Adrenal gland (tissue), 12 donors: ENCODE data around the gene CCDC9B. TPM values are rescaled to one million over a fixed set of nuclear protein-coding genes. Genes with fewer than 3 reads are reported as not detected.

Experiments
- DNase-seq, 7 donors: peaks; one replicate each; pipeline ENCODE4 v3.0.0-alpha.2; 2019 to 2020
- H3K27ac ChIP-seq, 5 donors: fragments of 200-600 bp; sonication (generic) in 4 of 5; 1 replicate in 3 of 5; 2 replicates in 2 of 5; pipeline versions ENCODE4 v1.5.1 to v1.8.0; 2016 to 2020; ENCODE audit warnings: mild to moderate bottlenecking in 1 of 5
- H3K27me3 ChIP-seq: fragments of 200-600 bp; 2 replicates; pipeline ENCODE4 v1.8.0; 2021
- H3K36me3 ChIP-seq, 2 donors: fragments of 200-600 bp; replicated peaks in 1 of 2; 1 replicate in 1 of 2; 2 replicates in 1 of 2; pipeline versions ENCODE4 v1.5.1 to v1.8.0; 2018 to 2022
- H3K4me1 ChIP-seq, 2 donors: fragments of 200-600 bp; replicated peaks in 1 of 2; 1 replicate in 1 of 2; 2 replicates in 1 of 2; pipeline versions ENCODE4 v1.5.1 to v1.8.0; 2018 to 2021
- H3K4me3 ChIP-seq, 4 donors: fragments of 200-600 bp; sonication (generic) in 3 of 4; one replicate each; pipeline ENCODE4 v1.5.1; 2016 to 2018
- H3K9me3 ChIP-seq, 3 donors: fragments of 200-600 bp; sonication (generic) in 1 of 3; replicated peaks in 1 of 3; 1 replicate in 2 of 3; 2 replicates in 1 of 3; pipeline versions ENCODE4 v1.5.1 to v1.8.0; 2016 to 2021
- CTCF ChIP-seq, 6 experiments: fragments of 450-650 bp in 4 of 6; fragments of 200-600 bp in 2 of 6; sonication (generic) in 1 of 6; IDR thresholded peaks; 1 replicate in 5 of 6; 2 replicates in 1 of 6; pipeline versions ENCODE4 v1.5.1 to v1.8.0; 2016 to 2021; ENCODE audit warnings: antibody characterized with exemption in 6 of 6, mild to moderate bottlenecking in 2 of 6, moderate library complexity in 1 of 6
- POLR2A ChIP-seq, 2 donors: fragments of 450-650 bp; IDR thresholded peaks; one replicate each; pipeline ENCODE4 v1.6.1; 2017; ENCODE audit warnings: antibody characterized with exemption in 2 of 2, mild to moderate bottlenecking in 2 of 2, moderate library complexity in 1 of 2
- WGBS, 4 donors: extraction: QIAGEN DNeasy Blood & Tissue Kit in 2 of 4; methylation state at CpG; one replicate each; pipeline versions ENCODE4 v1.1.5 to v1.1.7; 2013 to 2017; 5-methylcytosine and 5-hydroxymethylcytosine counted together
- intact Hi-C, 2 donors: fragments of 100-400 bp; cut with DNase I; formaldehyde crosslinking; loops; one replicate each; pipeline versions ENCODE4 v1.14.1 to v1.15.0; 2022 to 2023
- polyA plus RNA-seq, 3 donors: library from polyadenylated mRNA; stranded (reverse); fragments of 200-250 nt in 2 of 3; fragments of 350-450 nt in 1 of 3; fragmentation: Illumina TruSeq in 1 of 3; extraction: RNeasy Lipid Tissue Mini Kit (QIAGEN cat#74804) in 1 of 3; gene quantifications; one replicate each; pipeline ENCODE4 v1.2.3, GENCODE V29; 2013 to 2014
- total RNA-seq, 9 donors: library from RNA; depleted of rRNA in 4 of 9; stranded (reverse); fragments of >200 nt in 4 of 9; fragments of 120-200 nt in 1 of 9; fragmentation: NEBNext Ultra II Directional in 1 of 9; extraction: Animal tissue kit (Norgen Biotek cat#: 25700) in 1 of 9; gene quantifications; one replicate each; pipeline versions ENCODE4 v1.1.0 to v1.2.4, GENCODE V29; 2013 to 2023
- donor health status: healthy with polysubstance abuse.
- donor health status: Bipolar disorder and iron deficiency.
- donor health status: DM: yes; HTN: yes; CAD: no.
- donor health status: DM: no; HTN: no; CAD: no.
- donor health status: DM: no; HTN: no; CAD: no.
- donor health status: DM: yes; HTN: yes; CAD: no.

The CCDC9B gene
- total and polyA plus RNA-seq, 12 donors, result 0.72 to 41.0 (median 10.8) TPM

GRCh38 chr15:40285151-40285550, 55.6 kb downstream of the CCDC9B start:
- Histone ChIP-seq H3K4me3 (no peak overlapping the region), H3K27ac (no peak overlapping the region), H3K36me3 (no peaks in the 10 kb centered on the region), H3K27me3 (peaks cover 36% of the 10 kb centered on the region), H3K4me1 (peaks cover 14 to 15% of the 10 kb centered on the region in 2 donors), H3K9me3 (no peaks in the 10 kb centered on the region)
- DNase-seq, result no peak
- TF ChIP-seq CTCF (IDR thresholded peaks at IDR 0.05) (no peak), POLR2A (IDR thresholded peaks at IDR 0.05) (no peak)
- WGBS, 4 donors, result 74 to 81% (median 78%) methylated on average over 4 of the region's 4 CpGs
- intact Hi-C loops, result no loop called here

- 30 to 51% (median 37%) methylated on average over 14 to 33 of the region's 33 CpGs for WGBS, 4 donors
- H3K4me1 ChIP-seq, result peaks cover 14 to 15% of the 10 kb centered on the region in 2 donors
- H3K27ac ChIP-seq, result no peak overlapping the region
- H3K4me3 ChIP-seq, result no peak overlapping the region
- DNase-seq, result no peak
- peaks cover 45% of the 10 kb centered on the region for H3K27me3 ChIP-seq
- no peaks in the 10 kb centered on the region for H3K36me3 ChIP-seq
- intact Hi-C loops, result loop anchor here (5.0 kb wide), 2 partner anchors 139 to 144 kb away; no protein-coding TSS in a partner anchor
- no peak for TF ChIP-seq CTCF (IDR thresholded peaks at IDR 0.05)
- no peak for TF ChIP-seq POLR2A (IDR thresholded peaks at IDR 0.05)
- H3K9me3 ChIP-seq, result no peaks in the 10 kb centered on the region
These were observed 57.0 kb downstream of the CCDC9B start for GRCh38 chr15:40283615-40284300.

GRCh38 chr15:40282869-40283614, 57.7 kb downstream of the CCDC9B start, which contains the start of gene ANKRD63:
TSS of gene ANKRD63 (minus strand) at chr15:40283064. CDS start at chr15:40282586, 478 bp downstream.
- 2 to 5% (median 3%) methylated on average over 25 to 76 of the region's 76 CpGs for WGBS, 4 donors
- intact Hi-C loops, result loop anchor here (5.0 kb wide), 2 partner anchors 139 to 144 kb away; no protein-coding TSS in a partner anchor
- no peak for DNase-seq
- H3K4me3 ChIP-seq, result peak within 1 kb of the TSS in 1 of 4 donors; percentile 50
- peaks cover 47% of the 10 kb centered on the region for H3K27me3 ChIP-seq
- H3K9me3 ChIP-seq, result no peaks in the 10 kb centered on the region
- no peak for TF ChIP-seq POLR2A (IDR thresholded peaks at IDR 0.05)
- no peak for TF ChIP-seq CTCF (IDR thresholded peaks at IDR 0.05)
- H3K4me1 ChIP-seq, result peaks cover 14 to 15% of the 10 kb centered on the region in 2 donors
- no peak within 1 kb of the TSS for H3K27ac ChIP-seq
- no peaks in the 10 kb centered on the region for H3K36me3 ChIP-seq

- intact Hi-C loops, result loop anchor here (5.0 kb wide), 2 partner anchors 140 to 145 kb away; no protein-coding TSS in a partner anchor
- 0 to 5% (median 1%) methylated on average over 6 to 92 of the region's 92 CpGs for WGBS, 4 donors
These were observed 58.4 kb downstream of the CCDC9B start for GRCh38 chr15:40282147-40282868.

More at GRCh38 chr15:40282147-40282868, 58.4 kb downstream of the CCDC9B start:
- Histone ChIP-seq H3K27ac (no peak overlapping the region), H3K27me3 (peaks cover 47% of the 10 kb centered on the region), H3K4me3 (peak overlapping the region in 1 of 4 donors; percentile 50), H3K4me1 (peaks cover 14 to 15% of the 10 kb centered on the region in 2 donors), H3K36me3 (no peaks in the 10 kb centered on the region), H3K9me3 (no peaks in the 10 kb centered on the region)
- peak in 1 of 7 donors; percentile 43 for DNase-seq
- TF ChIP-seq POLR2A (IDR thresholded peaks at IDR 0.05), result no peak
- peak in 1 of 6 experiments; percentile 18 for TF ChIP-seq CTCF (IDR thresholded peaks at IDR 0.05)
